Measurements from ENCODE around the gene MYL9.

DNA sequence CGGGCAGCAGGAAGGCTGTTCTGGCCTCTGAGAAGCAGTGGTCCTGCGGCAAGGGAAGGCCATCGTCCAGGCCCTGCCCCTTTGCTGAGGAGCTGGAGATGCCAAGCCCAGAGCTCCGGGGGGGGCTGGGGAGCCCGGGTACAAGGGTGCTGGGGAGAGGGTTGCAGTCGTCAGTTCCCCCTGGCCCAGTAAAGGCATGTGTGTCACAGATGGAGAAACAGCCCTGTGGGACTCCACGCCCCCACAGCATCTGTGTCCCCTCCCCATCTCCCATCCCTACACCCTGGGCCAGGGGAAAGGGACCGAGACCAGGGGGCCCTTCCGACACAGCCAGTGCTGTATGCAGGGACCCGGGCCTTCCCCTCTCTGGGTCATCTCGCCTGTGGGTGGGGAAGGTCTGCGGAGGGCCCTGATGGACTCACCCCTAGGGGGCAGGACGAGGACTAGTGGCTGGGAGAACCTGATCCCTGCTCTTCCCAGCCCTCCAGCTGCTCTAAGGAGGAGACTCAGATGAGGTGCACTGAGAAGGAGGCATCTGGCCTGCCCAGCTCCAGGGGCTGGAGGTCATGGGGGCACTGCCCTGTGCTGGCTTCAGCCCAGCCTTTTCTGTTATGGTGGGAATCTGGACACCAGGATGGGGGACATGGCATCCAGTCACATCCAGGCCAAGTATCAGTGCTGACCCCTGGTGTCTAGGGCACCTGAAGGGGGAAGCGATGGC, 609 bp downstream of the MYL9 start:
- TF ChIP-seq TAF1 (IDR thresholded peaks at IDR 0.05; ENCODE audit: borderline replicate concordance, low read depth, low read length), result no peak
- no peak for TF ChIP-seq POLR2A (IDR thresholded peaks at IDR 0.05; ENCODE audit: low read depth, low read length)
- no peak for TF ChIP-seq POLR2AphosphoS5 (IDR thresholded peaks at IDR 0.05; ENCODE audit: low read depth, low read length)

Data from GM12892 (cell line).